ENCODE data around the gene RABEPK.
"Not testable (repeated sequence)": the region's sequence is repeated elsewhere in the genome, so short reads cannot be mapped to it uniquely, and the experiment has no call there.

Gene RABEPK

GRCh38 chr9:125202846-125203618, 2.7 kb downstream of the RABEPK start:
- DNase-seq, result no peak

GRCh38 chr9:125204477-125204876, 4.1 kb downstream of the RABEPK start:
- DNase-seq, result no peak

DNA sequence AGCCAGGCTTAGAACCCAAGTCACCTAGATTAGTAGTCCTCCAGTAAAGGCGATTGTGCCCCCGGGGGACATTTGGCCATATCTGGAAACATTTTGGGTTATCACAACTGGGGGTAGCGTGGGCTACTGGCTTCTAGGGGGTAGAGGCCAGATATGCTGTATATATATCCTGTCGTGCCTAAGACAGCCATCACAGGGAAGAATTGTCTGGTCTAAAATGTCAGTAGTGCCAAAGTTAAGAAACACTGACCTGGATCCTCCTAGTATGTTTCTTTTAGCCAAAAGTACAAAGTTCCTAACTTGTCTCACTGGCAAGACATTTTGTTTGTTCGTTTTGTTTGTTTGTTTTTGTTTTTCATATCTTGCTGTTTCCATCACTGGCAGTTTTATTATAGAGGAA, 13.8 kb downstream of the RABEPK start:
- DNase-seq, result no peak

- no peak for DNase-seq
These were observed 18.3 kb downstream of the RABEPK start for GRCh38 chr9:125218621-125219020.

DNA sequence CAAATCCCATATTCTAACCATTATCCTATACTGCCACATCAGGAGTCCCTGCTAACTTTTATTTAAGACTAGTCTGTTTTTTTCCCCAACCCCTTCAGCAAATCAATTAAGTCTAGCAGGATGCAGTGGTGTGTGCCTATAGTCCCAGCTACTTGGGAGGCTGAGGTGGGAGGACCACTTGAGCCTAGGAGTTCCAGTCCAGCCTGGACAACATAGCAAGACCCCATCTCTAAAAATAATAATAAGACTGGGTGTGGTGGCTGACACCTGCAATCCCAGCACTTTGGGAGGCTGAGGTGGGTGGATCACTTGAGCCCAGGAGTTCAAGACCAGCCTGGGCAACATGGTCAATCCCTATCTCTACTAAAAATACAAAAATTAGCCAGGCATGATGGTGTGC, 24.5 kb downstream of the RABEPK start:
- not testable (repeated sequence) for DNase-seq

DNA sequence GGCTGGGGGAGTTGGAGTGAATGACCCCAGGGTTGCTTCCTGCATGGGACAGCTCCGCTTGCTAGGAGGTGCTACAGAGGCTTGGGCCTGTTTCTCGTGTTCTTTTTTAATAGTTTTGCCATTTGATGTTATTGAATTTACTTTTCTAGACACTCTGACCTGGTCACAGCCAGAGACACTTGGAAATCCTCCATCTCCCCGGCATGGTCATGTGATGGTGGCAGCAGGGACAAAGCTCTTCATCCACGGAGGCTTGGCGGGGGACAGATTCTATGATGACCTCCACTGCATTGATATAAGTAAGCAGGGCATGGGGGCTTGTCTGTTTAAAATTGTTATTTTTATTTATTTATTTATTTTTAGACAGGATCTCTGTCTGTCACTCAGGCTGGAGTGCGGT, 27.4 kb downstream of the RABEPK start:
- DNase-seq, result no peak

DNA sequence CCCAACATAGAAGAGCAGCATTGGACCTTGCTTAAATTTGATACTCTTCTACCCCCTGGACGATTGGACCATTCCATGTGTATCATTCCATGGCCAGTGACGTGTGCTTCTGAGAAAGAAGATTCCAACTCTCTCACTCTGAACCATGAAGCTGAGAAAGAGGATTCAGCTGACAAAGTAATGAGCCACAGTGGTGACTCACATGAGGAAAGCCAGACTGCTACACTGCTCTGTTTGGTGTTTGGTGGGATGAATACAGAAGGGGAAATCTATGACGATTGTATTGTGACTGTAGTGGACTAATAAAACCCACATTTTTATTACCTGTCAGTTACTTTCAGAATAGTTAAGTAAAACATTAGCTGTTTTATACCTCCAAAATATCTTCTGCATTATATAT, 33.3 kb downstream of the RABEPK start:
- no peak for DNase-seq

- not testable (repeated sequence) for DNase-seq
These were observed 33.8 kb downstream of the RABEPK start for GRCh38 chr9:125234099-125234498.

DNA sequence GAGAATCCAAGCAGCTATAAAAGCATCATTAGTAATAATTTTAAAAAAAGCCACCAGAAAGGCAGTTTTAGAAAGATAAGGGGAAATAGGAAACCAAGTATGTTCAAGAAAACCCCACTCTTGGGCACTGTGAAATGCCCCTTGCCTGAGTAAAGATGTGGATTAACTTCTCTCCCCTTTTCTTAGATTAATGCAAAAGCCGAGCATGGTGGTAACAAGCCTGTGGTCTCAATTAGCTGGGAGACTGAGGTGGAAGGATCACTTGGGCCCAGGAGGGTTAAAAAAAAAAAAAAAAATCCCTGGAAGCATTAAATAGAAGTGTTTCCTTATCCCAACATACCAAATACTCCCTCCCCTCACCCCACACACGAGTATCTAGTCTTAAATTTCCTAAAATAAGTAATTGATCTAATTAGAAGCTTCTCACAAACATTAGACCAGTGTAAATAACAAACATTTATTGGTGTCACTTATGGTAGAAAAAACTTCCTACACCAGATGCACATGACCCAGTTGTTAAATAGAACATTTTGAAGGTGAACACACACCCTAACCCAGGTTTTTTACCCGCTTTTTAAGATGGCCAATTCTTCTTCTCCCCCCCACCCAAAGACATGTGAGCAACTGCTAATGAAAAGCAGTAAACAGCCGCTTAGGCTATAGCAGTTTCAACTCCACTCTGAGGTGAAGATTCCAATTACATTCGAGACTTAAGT, 35.6 kb downstream of the RABEPK start:
- no peak for DNase-seq

DNA sequence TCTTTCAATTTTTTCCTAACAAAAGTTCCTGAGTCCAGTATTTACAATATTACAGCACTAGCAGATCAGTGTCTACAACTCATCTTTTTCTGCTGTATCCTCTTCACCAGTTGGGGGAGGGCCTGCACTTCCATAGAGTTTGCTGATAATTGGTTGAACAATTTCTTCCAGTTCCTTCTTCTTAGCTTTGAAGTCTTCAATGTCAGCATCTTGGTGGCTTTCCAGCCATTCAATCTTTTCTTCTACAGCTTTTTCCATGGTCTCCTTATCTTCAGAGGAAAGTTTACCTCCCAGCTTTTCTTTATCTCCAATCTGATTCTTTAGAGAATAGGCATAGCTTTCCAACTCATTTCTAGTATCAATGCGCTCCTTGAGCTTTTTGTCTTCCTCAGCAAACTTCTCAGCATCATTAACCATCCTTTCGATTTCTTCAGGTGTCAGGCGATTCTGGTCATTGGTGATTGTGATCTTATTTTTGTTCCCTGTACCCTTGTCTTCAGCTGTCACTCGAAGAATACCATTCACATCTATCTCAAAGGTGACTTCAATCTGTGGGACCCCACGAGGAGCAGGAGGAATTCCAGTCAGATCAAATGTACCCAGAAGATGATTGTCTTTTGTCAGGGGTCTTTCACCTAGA, 36.3 kb downstream of the RABEPK start:
- not testable (repeated sequence) for DNase-seq

DNA sequence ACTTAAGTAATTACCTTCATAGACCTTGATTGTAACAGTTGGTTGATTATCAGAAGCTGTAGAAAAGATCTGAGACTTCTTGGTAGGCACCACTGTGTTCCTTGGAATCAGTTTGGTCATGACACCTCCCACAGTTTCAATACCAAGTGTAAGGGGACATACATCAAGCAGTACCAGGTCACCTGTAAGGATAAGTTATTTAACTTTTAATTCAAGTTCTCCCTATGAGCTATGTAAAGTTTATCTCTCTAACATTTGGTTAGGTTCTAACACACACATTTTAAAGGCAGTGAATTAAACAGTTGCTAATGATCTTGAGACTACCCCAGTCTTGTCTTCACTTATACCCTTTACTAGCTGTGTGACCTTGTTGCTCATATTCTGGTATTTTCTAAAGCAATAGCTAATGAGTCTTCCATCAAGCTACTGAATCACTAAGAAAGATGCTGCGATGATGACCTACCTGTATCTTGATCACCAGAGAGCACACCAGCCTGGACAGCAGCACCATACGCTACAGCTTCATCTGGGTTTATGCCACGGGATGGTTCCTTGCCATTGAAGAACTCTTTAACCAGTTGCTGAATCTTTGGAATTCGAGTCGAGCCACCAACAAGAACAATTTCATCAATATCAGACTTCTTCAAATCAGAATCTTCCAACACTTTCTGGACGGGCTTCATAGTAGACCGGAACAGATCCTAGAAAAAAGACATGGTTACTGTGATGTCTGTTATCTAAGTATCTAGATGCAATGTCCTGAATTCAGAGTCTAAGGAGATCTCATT, 38.0 kb downstream of the RABEPK start:
- DNase-seq, result no peak

DNA sequence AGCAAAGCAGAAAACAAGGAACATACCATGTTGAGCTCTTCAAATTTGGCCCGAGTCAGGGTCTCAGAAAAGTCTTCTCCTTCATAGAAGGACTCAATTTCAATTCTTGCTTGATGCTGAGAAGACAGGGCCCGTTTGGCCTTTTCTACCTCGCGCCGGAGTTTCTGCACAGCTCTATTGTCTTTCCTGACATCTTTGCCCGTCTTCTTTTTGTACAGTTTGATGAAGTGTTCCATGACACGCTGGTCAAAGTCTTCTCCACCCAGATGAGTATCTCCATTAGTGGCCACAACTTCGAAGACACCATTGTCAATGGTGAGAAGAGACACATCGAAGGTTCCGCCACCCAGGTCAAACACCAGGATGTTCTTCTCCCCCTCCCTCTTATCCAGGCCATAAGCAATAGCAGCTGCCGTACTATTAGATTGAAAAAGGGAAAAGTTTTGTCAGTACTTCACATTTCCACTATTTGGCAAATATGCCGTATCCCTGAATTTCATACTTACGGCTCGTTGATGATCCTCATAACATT, 38.6 kb downstream of the RABEPK start:
- DNase-seq, result no peak

GRCh38 chr9:125239631-125240597, 39.6 kb downstream of the RABEPK start:
- no peak for DNase-seq

DNA sequence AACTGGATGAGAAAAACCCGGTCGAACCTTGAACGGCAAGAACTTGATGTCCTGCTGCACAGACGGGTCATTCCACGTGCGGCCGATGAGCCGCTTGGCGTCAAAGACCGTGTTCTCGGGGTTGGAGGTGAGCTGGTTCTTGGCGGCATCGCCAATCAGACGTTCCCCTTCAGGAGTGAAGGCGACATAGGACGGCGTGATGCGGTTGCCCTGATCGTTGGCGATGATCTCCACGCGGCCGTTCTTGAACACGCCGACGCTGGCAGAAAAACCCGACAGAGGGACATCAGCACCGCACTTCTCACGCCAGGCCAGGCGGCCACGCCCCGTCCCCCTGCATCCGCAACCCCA, 40.3 kb downstream of the RABEPK start:
- no peak for DNase-seq

- peak; percentile 99 for DNase-seq
These were observed 40.9 kb downstream of the RABEPK start, which contains the start of gene HSPA5 for GRCh38 chr9:125241000-125241862. HSPA5 (minus strand) TSS chr9:125241343; CDS start chr9:125241126, 217 bp downstream.

DNA sequence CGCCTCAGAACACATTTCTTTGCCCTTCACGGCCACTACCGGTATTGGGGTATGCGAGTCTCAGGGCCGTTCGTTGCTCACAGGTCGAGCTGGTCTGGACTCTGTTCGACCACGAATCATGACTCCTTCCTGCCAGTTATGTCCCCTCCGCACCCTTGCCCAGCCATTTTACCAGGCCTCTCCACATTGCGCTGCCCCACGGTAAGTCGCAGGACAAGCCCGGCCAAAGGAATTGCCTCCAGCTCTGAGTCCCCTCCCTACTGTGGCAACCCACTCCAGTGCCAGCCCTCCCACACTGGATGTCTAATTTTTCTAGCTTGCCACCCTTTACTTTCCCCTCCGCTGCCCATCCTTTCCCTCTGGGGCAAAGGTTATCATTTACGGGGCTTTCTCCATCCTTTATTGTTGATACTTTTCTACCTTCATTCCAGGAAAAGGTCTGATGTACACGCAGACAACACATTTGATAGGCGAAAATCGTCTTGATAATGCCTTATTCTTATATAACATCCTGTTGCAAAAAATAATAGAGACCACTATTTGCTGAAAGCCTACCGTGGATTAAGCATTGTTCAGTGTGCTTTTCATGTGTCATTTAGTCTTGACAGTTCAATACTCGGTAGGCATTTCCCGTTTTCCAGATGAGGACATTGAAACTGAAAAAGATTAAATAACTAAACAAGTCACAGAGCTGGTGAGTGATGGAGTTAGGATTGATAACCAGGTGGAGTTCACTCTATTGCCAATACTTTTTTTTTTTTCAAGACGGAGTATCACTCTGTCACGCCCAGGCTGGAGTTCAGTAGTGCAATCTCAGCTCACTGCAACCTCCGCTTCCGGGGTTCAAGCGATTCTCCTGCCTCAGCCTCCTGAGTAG, 41.8 kb downstream of the RABEPK start:
- no peak for DNase-seq

DNA sequence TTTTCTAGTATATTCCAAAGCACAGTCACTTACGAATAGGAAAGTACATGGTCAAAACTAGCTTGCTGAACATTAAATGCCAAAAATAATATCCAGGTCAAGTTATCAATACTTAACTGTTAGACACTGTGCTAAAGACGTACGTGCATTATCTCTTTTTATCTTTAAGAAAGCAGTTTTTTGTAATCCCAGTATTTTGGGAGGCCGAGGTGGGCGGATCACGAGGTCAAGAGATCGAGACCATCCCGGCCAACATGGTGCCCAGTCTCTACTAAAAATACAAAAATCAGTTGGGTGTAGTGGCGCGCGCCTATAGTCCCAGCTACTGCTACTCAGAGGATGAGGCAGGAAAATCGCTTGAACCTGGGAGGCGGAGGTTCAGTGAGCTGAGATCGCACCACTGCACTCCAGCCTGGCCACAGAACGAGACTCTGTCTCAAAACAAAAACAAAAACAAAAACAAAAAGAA, 43.5 kb downstream of the RABEPK start:
- DNase-seq, result no peak

GRCh38 chr9:125246261-125246667, 45.9 kb downstream of the RABEPK start:
- DNase-seq, result no peak

DNA sequence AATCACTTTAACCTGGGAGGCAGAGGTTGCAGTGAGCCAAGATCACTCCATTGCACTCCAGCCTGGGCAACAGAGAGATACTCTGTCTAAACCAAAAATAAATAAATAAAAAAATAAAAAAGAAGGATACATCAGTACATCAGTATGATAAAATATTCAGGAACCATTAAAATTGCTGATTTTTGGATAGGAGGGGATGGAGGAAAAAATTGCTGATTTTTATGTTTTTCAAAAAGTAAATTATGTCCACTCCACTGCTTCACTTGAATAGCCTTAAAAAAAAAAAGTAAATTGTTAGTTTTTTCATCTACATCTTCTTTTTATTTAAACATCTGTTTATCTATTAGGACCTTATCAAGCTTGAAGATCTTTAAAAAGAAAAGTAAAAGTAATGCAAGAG, 53.9 kb downstream of the RABEPK start:
- DNase-seq, result no peak
